GM12875 (cell line): ENCODE measurements around the gene H2BK1.

ENCODE experiments used
- H3K4me3 ChIP-seq: one replicate; pipeline ENCODE4 v1.5.1; 2011; ENCODE audit warnings: low read depth, low read length, control low read depth
- TF ChIP-seq, protein P1 (sequence below): IDR thresholded peaks from 2 replicates; pipeline ENCODE4 v1.5.1; 2011; ENCODE audit warnings: low read depth, mild to moderate bottlenecking, control low read depth, inconsistent platforms, low read length, moderate library complexity, borderline replicate concordance; ENCODE audit not compliant: insufficient read depth

H2BK1 gene

DNA sequence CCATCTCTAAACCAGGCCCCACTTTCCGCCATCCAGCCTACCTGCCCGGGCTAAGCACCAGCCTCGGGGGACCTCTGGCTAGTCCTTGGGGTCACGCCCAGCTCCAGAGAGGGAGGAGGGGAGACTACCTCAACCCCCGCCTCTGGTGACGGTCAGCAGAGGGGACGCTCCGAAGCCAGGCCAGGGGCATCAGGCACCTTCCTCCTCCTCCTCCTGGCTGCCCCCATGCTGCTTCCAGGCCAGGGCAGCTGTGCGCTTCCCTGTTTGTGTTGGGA is 42.2 kb upstream of the H2BK1 start:
- TF ChIP-seq, protein P1, sequence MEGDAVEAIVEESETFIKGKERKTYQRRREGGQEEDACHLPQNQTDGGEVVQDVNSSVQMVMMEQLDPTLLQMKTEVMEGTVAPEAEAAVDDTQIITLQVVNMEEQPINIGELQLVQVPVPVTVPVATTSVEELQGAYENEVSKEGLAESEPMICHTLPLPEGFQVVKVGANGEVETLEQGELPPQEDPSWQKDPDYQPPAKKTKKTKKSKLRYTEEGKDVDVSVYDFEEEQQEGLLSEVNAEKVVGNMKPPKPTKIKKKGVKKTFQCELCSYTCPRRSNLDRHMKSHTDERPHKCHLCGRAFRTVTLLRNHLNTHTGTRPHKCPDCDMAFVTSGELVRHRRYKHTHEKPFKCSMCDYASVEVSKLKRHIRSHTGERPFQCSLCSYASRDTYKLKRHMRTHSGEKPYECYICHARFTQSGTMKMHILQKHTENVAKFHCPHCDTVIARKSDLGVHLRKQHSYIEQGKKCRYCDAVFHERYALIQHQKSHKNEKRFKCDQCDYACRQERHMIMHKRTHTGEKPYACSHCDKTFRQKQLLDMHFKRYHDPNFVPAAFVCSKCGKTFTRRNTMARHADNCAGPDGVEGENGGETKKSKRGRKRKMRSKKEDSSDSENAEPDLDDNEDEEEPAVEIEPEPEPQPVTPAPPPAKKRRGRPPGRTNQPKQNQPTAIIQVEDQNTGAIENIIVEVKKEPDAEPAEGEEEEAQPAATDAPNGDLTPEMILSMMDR: no peak
- no peak overlapping the region for H3K4me3 ChIP-seq

DNA sequence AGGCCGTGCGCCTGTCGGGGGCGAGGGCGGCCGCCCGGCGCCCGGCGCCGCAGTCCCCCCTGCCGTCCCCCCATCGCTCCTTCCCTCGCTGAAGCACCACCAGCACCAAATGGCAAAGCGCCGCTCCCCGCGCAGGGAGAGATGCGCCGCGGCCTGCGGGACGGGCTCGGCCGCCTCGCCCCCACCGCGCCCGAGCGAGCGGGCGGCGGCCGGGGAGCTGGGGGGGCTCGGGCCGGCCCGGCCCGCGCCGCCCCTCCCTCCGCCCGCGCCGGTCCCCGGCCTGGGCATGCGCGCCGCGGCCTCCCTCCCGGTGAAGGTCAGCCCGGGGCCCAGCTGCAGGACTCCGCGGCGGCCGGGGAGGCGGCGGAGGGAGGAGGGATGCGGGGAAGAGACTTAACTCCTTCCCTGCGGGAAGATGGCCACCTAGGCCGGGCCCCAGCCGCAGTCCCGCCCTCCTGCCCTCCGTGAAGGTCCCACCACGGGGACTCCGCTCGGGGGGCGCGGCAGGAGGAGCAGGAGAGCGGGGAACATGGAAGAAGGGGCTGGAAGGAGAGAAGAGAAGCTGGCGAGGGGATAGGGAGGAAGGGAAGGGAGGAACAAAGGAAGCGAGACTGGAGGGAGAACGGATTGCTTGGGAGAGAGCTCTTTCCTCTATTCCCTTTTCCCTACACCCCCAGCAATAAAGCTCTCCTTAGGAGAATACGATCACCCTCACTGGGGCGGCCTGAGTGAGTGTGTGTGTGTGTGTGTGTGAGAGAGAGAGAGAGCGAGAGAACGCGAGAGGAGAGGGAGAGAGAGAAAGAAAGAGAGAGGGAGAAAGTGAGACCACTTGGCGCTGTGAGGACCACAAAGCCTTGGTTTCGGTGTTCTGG is 41.6 kb upstream of the H2BK1 start:
- H3K4me3 ChIP-seq: no peak overlapping the region
- TF ChIP-seq, protein P1: no peak

- TF ChIP-seq, protein P1: no peak
- H3K4me3 ChIP-seq: no peak overlapping the region
Measured at GRCh38 chr7:151251328-151251688, 41.0 kb upstream of the H2BK1 start.

- TF ChIP-seq, protein P1: no peak
- no peak overlapping the region for H3K4me3 ChIP-seq
Measured at GRCh38 chr7:151250181-151251132, 40.2 kb upstream of the H2BK1 start.

GRCh38 chr7:151249732-151250072 is 39.4 kb upstream of the H2BK1 start:
- H3K4me3 ChIP-seq: no peak overlapping the region
- TF ChIP-seq, protein P1: no peak

- TF ChIP-seq, protein P1: no peak
- no peak overlapping the region for H3K4me3 ChIP-seq
Measured at GRCh38 chr7:151249034-151249731, 38.9 kb upstream of the H2BK1 start.
